Type B pancreatic cell (in vitro differentiated cells): ENCODE data around the gene MYO3B. TPM values are rescaled to one million over a fixed set of nuclear protein-coding genes. Genes with fewer than 3 reads are reported as not detected.
A peak's percentile ranks its signal among the peaks of the same experiment; 100 is the strongest.

Source experiments
- DNase-seq: peaks from one replicate; pipeline ENCODE4 v3.0.0; 2021; ENCODE audit warnings: mixed read lengths; ENCODE audit not compliant: unreplicated experiment; ENCODE audit errors: extremely low spot score
- H3K27ac Mint-ChIP-seq: 2 replicates; pipeline ENCODE4 v1.8.0; 2021; ENCODE audit warnings: mild to moderate bottlenecking, mixed read lengths
- H3K27me3 Mint-ChIP-seq: 2 replicates; pipeline ENCODE4 v1.8.0; 2021; ENCODE audit warnings: mixed read lengths
- H3K36me3 Mint-ChIP-seq: 2 replicates; pipeline ENCODE4 v1.8.0; 2021; ENCODE audit warnings: mixed read lengths
- H3K4me1 Mint-ChIP-seq: one replicate; pipeline ENCODE4 v1.8.0; 2021; ENCODE audit warnings: mixed read lengths; ENCODE audit not compliant: unreplicated experiment
- H3K4me3 Mint-ChIP-seq: 2 replicates; pipeline ENCODE4 v1.8.0; 2021; ENCODE audit warnings: mild to moderate bottlenecking, mixed read lengths
- H3K9me3 Mint-ChIP-seq: 2 replicates; pipeline ENCODE4 v1.8.0; 2021; ENCODE audit warnings: mixed read lengths
- CTCF ChIP-seq: fragments of 200-600 bp; sonication (generic); conservative IDR thresholded peaks from 2 replicates; pipeline ENCODE4 v1.5.0; 2021; ENCODE audit warnings: antibody characterized with exemption, mild to moderate bottlenecking
- total RNA-seq: library from RNA; stranded (reverse); gene quantifications from 2 replicates; pipeline ENCODE4 v1.2.1, GENCODE V29; 2021; ENCODE audit warnings: low replicate concordance

Gene MYO3B
- total RNA-seq, 1 donor from 2014 or later = 0.46 TPM

GRCh38 chr2:170461889-170462288 lies 283.9 kb downstream of the MYO3B start:
- peaks cover 8% of the 10 kb centered on the region for H3K27me3 Mint-ChIP-seq
- H3K9me3 Mint-ChIP-seq = no peaks in the 10 kb centered on the region
- H3K4me1 Mint-ChIP-seq = no peaks in the 10 kb centered on the region
- H3K4me3 Mint-ChIP-seq = no peak overlapping the region
- TF ChIP-seq CTCF = peak; percentile 25
- DNase-seq = no peak
- H3K27ac Mint-ChIP-seq = no peak overlapping the region
- no peaks in the 10 kb centered on the region for H3K36me3 Mint-ChIP-seq

- TF ChIP-seq CTCF = no peak
- Mint-ChIP-seq H3K27me3 (peaks cover 8% of the 10 kb centered on the region), H3K9me3 (no peaks in the 10 kb centered on the region)
Observed at GRCh38 chr2:170462433-170463205, 284.7 kb downstream of the MYO3B start.

GRCh38 chr2:170463206-170463537 lies 285.2 kb downstream of the MYO3B start:
- no peak overlapping the region for H3K27ac Mint-ChIP-seq
- no peaks in the 10 kb centered on the region for H3K9me3 Mint-ChIP-seq
- no peaks in the 10 kb centered on the region for H3K36me3 Mint-ChIP-seq
- no peak overlapping the region for H3K4me3 Mint-ChIP-seq
- DNase-seq = no peak
- no peaks in the 10 kb centered on the region for H3K4me1 Mint-ChIP-seq
- peaks cover 8% of the 10 kb centered on the region for H3K27me3 Mint-ChIP-seq
- TF ChIP-seq CTCF = no peak

More at GRCh38 chr2:170462433-170463205, 284.7 kb downstream of the MYO3B start:
- no peak for DNase-seq
- Mint-ChIP-seq H3K27ac (no peak overlapping the region), H3K36me3 (no peaks in the 10 kb centered on the region), H3K4me3 (no peak overlapping the region), H3K4me1 (no peaks in the 10 kb centered on the region)

- no peak for DNase-seq
- no peaks in the 10 kb centered on the region for H3K36me3 Mint-ChIP-seq
- H3K4me3 Mint-ChIP-seq = no peak overlapping the region
- H3K27ac Mint-ChIP-seq = no peak overlapping the region
- H3K9me3 Mint-ChIP-seq = no peaks in the 10 kb centered on the region
- no peak for TF ChIP-seq CTCF
- peaks cover 8% of the 10 kb centered on the region for H3K27me3 Mint-ChIP-seq
- no peaks in the 10 kb centered on the region for H3K4me1 Mint-ChIP-seq
Observed at GRCh38 chr2:170464268-170464667, 286.3 kb downstream of the MYO3B start.

GRCh38 chr2:170465241-170465640 lies 287.3 kb downstream of the MYO3B start:
- Mint-ChIP-seq H3K9me3 (no peaks in the 10 kb centered on the region), H3K4me3 (no peak overlapping the region), H3K4me1 (no peaks in the 10 kb centered on the region), H3K27me3 (peaks cover 8% of the 10 kb centered on the region), H3K27ac (no peak overlapping the region), H3K36me3 (no peaks in the 10 kb centered on the region)
- TF ChIP-seq CTCF = no peak
- DNase-seq = no peak
